Measurements from ENCODE around the gene NDUFAF8. TPM values are rescaled to one million over a fixed set of nuclear protein-coding genes. Genes with fewer than 3 reads are reported as not detected.

Gene NDUFAF8
- polyA plus RNA-seq, 2 of the 4 experiments (the other 2 are of a cell fraction) = 179 to 308 TPM

DNA sequence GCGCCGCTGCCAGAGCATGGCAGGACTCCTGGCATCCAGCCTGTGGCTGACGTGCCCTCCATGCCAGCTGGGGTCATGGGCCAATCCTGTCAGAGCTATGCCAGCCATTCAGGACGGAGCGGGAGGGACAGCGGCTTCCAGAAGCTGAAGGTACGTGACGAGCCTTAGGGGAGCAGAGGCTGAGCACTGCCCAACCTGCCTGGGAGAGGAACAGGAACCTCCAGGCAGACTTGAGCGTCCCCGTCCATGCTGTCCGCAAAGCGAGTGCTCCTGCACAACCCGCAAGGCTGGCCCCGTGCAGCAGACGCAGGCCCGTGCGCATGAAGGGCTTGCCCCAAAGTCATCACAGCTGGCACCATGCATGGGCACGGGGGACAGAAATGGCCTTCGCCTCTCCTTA lies 21.5 kb downstream of the NDUFAF8 start (continued):
- no peak for TF ChIP-seq NR3C1 (IDR thresholded peaks at IDR 0.05)
- TF ChIP-seq FOSB (CRISPR knock-in tag; IDR thresholded peaks at IDR 0.05) = no peak
- no peak for TF ChIP-seq JUNB (IDR thresholded peaks at IDR 0.05)
- TF ChIP-seq KDM5A (IDR thresholded peaks at IDR 0.05) = no peak
- no peak for TF ChIP-seq SMC3 (IDR thresholded peaks at IDR 0.05)
- TF ChIP-seq, protein P1, sequence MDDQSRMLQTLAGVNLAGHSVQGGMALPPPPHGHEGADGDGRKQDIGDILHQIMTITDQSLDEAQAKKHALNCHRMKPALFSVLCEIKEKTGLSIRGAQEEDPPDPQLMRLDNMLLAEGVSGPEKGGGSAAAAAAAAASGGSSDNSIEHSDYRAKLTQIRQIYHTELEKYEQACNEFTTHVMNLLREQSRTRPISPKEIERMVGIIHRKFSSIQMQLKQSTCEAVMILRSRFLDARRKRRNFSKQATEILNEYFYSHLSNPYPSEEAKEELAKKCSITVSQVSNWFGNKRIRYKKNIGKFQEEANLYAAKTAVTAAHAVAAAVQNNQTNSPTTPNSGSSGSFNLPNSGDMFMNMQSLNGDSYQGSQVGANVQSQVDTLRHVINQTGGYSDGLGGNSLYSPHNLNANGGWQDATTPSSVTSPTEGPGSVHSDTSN (IDR thresholded peaks at IDR 0.05) = no peak

DNA sequence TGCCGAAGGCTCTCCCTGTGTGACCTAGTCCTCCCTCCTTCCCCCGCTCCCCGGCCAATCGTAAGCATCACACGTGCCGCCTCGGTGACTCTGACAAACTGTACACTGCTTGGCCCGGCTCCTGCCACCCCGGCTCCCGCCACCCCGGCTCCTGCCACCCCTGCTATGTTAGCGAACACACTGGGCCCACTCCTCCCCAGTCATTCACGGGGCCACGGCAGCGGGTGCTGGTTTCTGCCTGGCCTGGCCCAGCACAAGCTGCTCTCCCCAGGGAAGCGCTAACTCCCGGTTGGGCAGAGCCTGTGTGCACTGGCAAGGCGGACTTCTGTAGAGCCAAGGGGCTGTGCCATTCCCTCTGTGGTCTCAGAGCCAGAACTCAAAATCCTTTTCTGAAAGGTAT lies 22.0 kb downstream of the NDUFAF8 start:
- POLR2A ChIA-PET = no interaction called here
- FAIRE-seq = no peak

DNA sequence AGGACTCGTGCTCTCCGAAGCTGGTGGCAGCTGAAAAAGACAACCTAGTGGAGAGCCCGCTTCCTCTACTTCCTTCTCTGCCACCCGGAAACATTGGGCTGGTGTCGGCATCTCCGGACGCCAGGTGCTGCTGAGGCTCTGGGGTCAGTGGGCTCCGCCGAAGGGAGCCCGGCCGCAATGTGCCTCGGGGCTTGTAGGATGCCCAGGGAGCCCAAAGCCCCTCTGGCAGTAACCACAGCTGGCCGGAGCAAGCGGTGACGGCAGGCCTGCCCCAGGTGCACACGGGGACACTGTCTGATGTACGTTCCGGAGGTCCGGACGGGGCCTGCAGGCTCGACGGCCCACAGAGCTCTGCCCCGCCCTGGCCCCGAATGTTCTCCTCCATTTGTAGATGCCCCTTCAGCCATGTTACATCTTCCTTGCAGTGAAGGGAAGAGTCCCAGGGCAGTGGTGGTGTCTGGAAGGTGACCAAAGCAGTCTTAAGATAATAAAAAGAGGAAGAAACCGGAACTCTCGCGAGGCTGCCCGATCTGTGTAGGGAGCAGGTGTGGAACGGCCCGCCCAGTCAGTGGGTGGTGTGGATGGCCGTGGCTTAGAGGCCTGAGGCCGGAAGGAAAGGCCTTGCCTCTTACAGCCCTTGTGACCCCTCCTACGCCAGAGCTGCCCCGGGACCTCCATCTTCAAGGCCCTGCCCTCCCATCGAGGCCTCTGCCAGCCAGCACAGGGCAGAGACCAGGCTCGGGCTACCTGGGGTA lies 22.6 kb downstream of the NDUFAF8 start:
- POLR2A ChIA-PET = no interaction called here
- Histone ChIP-seq H3K4me3 (no peak overlapping the region), H3K27ac (no peak overlapping the region), H3K9me3 (no peaks in the 10 kb centered on the region), H3K4me2 (no peak overlapping the region), H3K4me1 (peaks cover 5% of the 10 kb centered on the region; the same call in 2 of the 3 replicates)
- WGBS (ENCODE audit: missing lambda C conversion rate) = 90% methylated on average over 33 of the region's 36 CpGs
- FAIRE-seq (no peak), DNase-seq (ENCODE audit: low read depth in 1 of 2, low spot score in 1 of 2) (no peak), ATAC-seq (no peak)
- TF ChIP-seq, protein P2, sequence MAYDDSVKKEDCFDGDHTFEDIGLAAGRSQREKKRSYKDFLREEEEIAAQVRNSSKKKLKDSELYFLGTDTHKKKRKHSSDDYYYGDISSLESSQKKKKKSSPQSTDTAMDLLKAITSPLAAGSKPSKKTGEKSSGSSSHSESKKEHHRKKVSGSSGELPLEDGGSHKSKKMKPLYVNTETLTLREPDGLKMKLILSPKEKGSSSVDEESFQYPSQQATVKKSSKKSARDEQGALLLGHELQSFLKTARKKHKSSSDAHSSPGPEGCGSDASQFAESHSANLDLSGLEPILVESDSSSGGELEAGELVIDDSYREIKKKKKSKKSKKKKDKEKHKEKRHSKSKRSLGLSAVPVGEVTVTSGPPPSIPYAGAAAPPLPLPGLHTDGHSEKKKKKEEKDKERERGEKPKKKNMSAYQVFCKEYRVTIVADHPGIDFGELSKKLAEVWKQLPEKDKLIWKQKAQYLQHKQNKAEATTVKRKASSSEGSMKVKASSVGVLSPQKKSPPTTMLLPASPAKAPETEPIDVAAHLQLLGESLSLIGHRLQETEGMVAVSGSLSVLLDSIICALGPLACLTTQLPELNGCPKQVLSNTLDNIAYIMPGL (CRISPR knock-in tag; IDR thresholded peaks at IDR 0.05; ENCODE audit: borderline replicate concordance) = no peak
- no peak for TF ChIP-seq HEYL (CRISPR knock-in tag; IDR thresholded peaks at IDR 0.05)
- no peak for TF ChIP-seq RCOR1 (IDR thresholded peaks at IDR 0.05; ENCODE audit: low read depth, low read length)
- TF ChIP-seq RNF2 (IDR thresholded peaks at IDR 0.05; ENCODE audit: borderline replicate concordance, low read depth) = no peak
- TF ChIP-seq, protein P1 (IDR thresholded peaks at IDR 0.05) = no peak
- TF ChIP-seq, protein P3, sequence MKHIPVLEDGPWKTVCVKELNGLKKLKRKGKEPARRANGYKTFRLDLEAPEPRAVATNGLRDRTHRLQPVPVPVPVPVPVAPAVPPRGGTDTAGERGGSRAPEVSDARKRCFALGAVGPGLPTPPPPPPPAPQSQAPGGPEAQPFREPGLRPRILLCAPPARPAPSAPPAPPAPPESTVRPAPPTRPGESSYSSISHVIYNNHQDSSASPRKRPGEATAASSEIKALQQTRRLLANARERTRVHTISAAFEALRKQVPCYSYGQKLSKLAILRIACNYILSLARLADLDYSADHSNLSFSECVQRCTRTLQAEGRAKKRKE (CRISPR knock-in tag; IDR thresholded peaks at IDR 0.05; ENCODE audit: low read depth) = no peak
- TF ChIP-seq MAFK (IDR thresholded peaks at IDR 0.05; ENCODE audit: partially characterized antibody) = no peak
- TF ChIP-seq, protein P4, sequence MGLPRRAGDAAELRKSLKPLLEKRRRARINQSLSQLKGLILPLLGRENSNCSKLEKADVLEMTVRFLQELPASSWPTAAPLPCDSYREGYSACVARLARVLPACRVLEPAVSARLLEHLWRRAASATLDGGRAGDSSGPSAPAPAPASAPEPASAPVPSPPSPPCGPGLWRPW (IDR thresholded peaks at IDR 0.05) = no peak
- CTCF ChIA-PET = interaction anchor here (1.2 to 14.8 kb wide), 7 partner anchors 8 to 220 kb away, joined by 3 to 184 read pairs (median 10); no protein-coding TSS in a partner anchor

More for the DNA sequence above, 22.0 kb downstream of the NDUFAF8 start:
- DNase-seq (ENCODE audit: low read depth in 1 of 2, low spot score in 1 of 2) (no peak), ATAC-seq (no peak)
- TF ChIP-seq ESRRA (IDR thresholded peaks at IDR 0.05; ENCODE audit: borderline replicate concordance, low read length) (no peak), JUNB (IDR thresholded peaks at IDR 0.05) (no peak), CBX8 (IDR thresholded peaks at IDR 0.05) (no peak), CEBPB (IDR thresholded peaks at IDR 0.05) (no peak), MAFK (IDR thresholded peaks at IDR 0.05; ENCODE audit: partially characterized antibody) (no peak), TFCP2L1 (CRISPR knock-in tag; IDR thresholded peaks at IDR 0.05) (no peak), RCOR1 (IDR thresholded peaks at IDR 0.05; ENCODE audit: low read depth, low read length) (no peak), CBX2 (IDR thresholded peaks at IDR 0.05; ENCODE audit: borderline replicate concordance, low read depth) (no peak), NFE2L2 (conservative IDR thresholded peaks at IDR 0.05; ENCODE audit: low read length) (no peak), FOSL2 (IDR thresholded peaks at IDR 0.05) (no peak), FOSL2 (CRISPR knock-in tag; IDR thresholded peaks at IDR 0.05) (no peak), TP53 (CRISPR knock-in tag; IDR thresholded peaks at IDR 0.05) (no peak), PHF8 (IDR thresholded peaks at IDR 0.05; ENCODE audit: borderline replicate concordance, low read depth) (no peak), EP300 (IDR thresholded peaks at IDR 0.05) (no peak), EHF (CRISPR knock-in tag; IDR thresholded peaks at IDR 0.05) (no peak)
- TF ChIP-seq, protein P5, sequence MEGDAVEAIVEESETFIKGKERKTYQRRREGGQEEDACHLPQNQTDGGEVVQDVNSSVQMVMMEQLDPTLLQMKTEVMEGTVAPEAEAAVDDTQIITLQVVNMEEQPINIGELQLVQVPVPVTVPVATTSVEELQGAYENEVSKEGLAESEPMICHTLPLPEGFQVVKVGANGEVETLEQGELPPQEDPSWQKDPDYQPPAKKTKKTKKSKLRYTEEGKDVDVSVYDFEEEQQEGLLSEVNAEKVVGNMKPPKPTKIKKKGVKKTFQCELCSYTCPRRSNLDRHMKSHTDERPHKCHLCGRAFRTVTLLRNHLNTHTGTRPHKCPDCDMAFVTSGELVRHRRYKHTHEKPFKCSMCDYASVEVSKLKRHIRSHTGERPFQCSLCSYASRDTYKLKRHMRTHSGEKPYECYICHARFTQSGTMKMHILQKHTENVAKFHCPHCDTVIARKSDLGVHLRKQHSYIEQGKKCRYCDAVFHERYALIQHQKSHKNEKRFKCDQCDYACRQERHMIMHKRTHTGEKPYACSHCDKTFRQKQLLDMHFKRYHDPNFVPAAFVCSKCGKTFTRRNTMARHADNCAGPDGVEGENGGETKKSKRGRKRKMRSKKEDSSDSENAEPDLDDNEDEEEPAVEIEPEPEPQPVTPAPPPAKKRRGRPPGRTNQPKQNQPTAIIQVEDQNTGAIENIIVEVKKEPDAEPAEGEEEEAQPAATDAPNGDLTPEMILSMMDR (IDR thresholded peaks at IDR 0.05) = no peak
- TF ChIP-seq, protein P6, sequence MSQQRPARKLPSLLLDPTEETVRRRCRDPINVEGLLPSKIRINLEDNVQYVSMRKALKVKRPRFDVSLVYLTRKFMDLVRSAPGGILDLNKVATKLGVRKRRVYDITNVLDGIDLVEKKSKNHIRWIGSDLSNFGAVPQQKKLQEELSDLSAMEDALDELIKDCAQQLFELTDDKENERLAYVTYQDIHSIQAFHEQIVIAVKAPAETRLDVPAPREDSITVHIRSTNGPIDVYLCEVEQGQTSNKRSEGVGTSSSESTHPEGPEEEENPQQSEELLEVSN (IDR thresholded peaks at IDR 0.05; ENCODE audit: borderline replicate concordance, low read depth) = no peak
- Histone ChIP-seq H3K4me1 (peaks cover 9% of the 10 kb centered on the region; the same call in 2 of the 3 replicates), H3K4me3 (no peak overlapping the region), H3K27ac (no peak overlapping the region), H3K4me2 (no peak overlapping the region), H3K9me3 (no peaks in the 10 kb centered on the region)
- CTCF ChIA-PET = interaction anchor here (1.0 to 14.8 kb wide), 7 partner anchors 9 to 340 kb away, joined by 3 to 184 read pairs (median 10); no protein-coding TSS in a partner anchor
- 92% methylated on average over 15 of the region's 18 CpGs for WGBS (ENCODE audit: missing lambda C conversion rate)
